Ascending aorta (tissue), 2 donors: Measurements from ENCODE around the gene CREB3L4. TPM values are rescaled to one million over a fixed set of nuclear protein-coding genes. Genes with fewer than 3 reads are reported as not detected.

Experiments
- DNase-seq, 2 donors: peaks; one replicate each; pipeline ENCODE4 v3.0.0-alpha.2; 2019; ENCODE audit warnings: low spot score in 2 of 2
- H3K27ac ChIP-seq, 2 donors: fragments of 200-600 bp; sonication (generic); one replicate each; pipeline ENCODE4 v1.5.1; 2016 to 2017; ENCODE audit warnings: mild to moderate bottlenecking in 1 of 2
- H3K27me3 ChIP-seq: fragments of 200-600 bp; sonication (generic); one replicate; pipeline ENCODE4 v1.5.1; 2017
- H3K36me3 ChIP-seq, 2 donors: fragments of 200-600 bp; sonication (generic); one replicate each; pipeline ENCODE4 v1.5.1; 2016
- H3K4me1 ChIP-seq, 2 donors: fragments of 200-600 bp; sonication (generic); one replicate each; pipeline ENCODE4 v1.5.1; 2016 to 2017; ENCODE audit warnings: mild to moderate bottlenecking in 1 of 2
- H3K4me3 ChIP-seq, 2 donors: fragments of 200-600 bp; sonication (generic); one replicate each; pipeline ENCODE4 v1.5.1; 2016 to 2017; ENCODE audit warnings: mild to moderate bottlenecking in 1 of 2
- H3K9me3 ChIP-seq, 2 donors: fragments of 200-600 bp; sonication (generic); one replicate each; pipeline ENCODE4 v1.5.1; 2016
- intact Hi-C: fragments of 100-400 bp; cut with DNase I; formaldehyde crosslinking; loops from one replicate; pipeline ENCODE4 v1.15.1; 2023
- total RNA-seq: library from RNA; depleted of rRNA; stranded (reverse); fragments of >200 nt; gene quantifications from one replicate; pipeline ENCODE4 v1.1.0, GENCODE V29; 2016
- TF ChIP-seq, protein P1 (sequence below), 3 experiments: fragments of 200-600 bp in 2 of 3; fragments of 450-650 bp in 1 of 3; sonication (generic) in 2 of 3; IDR thresholded peaks; one replicate each; pipeline ENCODE4 v1.5.1; 2016 to 2019; ENCODE audit warnings: antibody characterized with exemption in 3 of 3, mild to moderate bottlenecking in 1 of 3, moderate library complexity in 1 of 3

Gene CREB3L4
- total RNA-seq, 1 donor from 2014 or later = 6.3 TPM

DNA sequence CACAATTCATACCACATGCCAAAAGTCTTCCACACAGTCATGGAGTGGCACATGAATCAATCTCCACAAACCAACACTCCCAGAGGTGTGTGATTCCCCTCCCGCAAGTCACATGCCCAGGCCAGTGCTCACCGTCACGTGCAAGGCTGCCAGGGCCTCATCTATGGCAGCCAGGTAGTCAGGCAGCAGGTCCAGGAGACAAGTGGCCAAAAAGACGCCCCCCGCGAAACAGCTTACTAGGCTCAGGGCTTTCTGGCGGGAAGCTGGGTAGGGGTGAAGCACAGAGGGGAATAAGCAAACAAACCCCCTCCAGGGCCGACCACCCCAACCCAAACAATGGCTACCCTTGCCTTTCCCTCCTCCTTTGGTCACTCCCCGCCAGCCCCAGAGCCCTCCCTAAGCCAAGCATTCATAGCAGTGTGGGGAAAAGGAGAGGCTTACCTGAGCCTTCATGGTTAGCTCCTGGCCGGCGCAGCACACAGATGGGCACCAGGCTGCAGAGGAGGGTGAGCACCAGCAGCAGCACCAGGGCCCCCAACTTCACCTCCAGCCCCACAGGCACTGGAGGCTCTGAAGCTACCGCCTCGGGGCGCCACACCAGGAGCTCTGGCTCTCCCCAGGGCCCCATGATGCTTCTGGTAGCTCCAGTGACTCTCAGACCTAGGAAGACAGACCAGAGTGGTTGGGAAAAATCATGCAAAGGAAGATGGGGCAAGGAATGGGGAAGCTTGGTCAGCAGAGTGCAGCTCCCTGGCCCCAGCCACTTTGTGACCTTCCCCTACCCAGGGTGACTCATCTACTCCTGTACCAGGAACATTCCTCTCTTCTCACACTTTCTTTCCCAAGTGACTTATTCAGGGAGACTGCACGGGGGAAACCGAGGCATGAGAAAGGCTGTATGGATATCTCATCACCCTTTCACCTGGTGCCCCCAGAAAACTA, 5.3 kb upstream of the CREB3L4 start:
- Histone ChIP-seq H3K4me1 (peaks cover 18 to 30% of the 10 kb centered on the region in 2 donors), H3K4me3 (peak overlapping the region; percentile 65 to 75), H3K9me3 (no peaks in the 10 kb centered on the region), H3K27me3 (no peaks in the 10 kb centered on the region), H3K36me3 (peaks cover 10 to 14% of the 10 kb centered on the region in 2 donors), H3K27ac (peak overlapping the region; percentile 91 to 96)
- intact Hi-C loops = loop anchor here (1.0 to 5.0 kb wide), 3 partner anchors 24 to 290 kb away; partner anchors contain the start of genes GATAD2B, ILF2 and RAB13
- TF ChIP-seq, protein P1, sequence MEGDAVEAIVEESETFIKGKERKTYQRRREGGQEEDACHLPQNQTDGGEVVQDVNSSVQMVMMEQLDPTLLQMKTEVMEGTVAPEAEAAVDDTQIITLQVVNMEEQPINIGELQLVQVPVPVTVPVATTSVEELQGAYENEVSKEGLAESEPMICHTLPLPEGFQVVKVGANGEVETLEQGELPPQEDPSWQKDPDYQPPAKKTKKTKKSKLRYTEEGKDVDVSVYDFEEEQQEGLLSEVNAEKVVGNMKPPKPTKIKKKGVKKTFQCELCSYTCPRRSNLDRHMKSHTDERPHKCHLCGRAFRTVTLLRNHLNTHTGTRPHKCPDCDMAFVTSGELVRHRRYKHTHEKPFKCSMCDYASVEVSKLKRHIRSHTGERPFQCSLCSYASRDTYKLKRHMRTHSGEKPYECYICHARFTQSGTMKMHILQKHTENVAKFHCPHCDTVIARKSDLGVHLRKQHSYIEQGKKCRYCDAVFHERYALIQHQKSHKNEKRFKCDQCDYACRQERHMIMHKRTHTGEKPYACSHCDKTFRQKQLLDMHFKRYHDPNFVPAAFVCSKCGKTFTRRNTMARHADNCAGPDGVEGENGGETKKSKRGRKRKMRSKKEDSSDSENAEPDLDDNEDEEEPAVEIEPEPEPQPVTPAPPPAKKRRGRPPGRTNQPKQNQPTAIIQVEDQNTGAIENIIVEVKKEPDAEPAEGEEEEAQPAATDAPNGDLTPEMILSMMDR (IDR thresholded peaks at IDR 0.05) = no peak
- DNase-seq = peak in 1 of 2 donors; percentile 79

DNA sequence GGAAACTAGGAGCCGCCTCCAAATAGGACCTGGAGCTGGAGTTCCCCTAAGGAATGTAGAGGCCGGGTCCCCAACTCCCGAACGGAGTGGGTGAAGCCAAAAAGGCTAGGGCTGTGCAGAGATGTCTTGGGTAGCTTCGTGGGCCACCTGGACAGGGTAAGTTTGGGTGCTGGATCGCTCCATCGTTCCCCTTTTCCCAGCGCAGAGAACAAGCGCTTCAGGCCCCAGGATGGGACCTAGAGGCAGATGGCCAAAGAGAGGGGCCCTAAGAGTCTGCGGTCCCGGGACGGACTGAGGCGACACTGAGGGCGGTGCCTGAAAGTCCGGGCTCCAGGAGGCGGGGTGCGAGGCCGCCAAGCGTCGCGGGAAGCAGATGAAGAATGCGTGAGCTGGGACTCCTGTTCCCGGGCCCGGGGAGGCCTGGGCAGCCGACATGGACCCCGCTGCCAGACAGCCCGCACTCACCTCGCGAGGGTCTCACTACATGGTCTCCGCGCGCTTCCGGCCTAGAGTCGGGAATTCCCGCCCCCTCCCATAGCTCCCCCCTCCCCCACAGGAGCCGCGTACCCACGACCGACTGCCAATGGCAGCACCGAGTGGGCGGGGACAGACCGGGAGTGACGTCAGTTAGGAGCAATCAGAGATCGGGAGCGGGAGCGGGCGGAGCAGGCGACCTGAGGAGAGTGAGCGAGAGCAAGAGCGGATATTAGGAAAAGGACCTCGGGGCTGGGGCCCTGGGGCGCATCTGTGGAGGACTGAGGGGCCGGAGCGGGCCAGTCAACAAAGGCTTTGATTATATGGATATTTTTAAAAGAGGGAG, 4.5 kb upstream of the CREB3L4 start, which contains the start of gene SLC39A1:
SLC39A1 (minus strand) TSS at position 508 of the 820 bp plus-strand sequence. CDS start 822 bp downstream, outside the sequence.
- Histone ChIP-seq H3K27ac (peak within 1 kb of the TSS; percentile 91 to 96), H3K4me1 (peaks cover 18 to 34% of the 10 kb centered on the region in 2 donors)

DNA sequence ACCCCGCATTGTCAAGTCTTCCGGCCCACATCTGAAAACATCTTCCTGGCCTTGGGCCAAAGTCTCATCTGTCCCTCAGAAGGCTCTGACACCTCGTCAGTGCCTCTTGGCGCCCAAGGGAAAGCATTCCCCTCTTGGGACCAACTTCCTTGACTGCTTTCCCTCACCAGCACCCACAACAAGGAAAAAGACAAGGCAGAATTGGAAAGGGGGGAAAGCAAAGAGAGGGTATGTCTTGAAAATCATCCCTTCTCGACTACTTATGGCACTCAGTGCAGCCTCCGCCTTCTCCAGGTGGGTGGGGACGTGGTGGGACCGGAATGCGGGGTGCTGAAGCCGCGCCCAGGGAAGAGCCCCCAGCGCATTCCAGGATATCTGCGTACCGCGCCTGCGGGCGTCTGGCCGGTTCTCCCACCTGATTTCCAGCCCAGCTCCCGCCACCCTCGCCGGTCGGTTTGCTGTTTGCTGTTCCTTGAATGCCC, 3.8 kb upstream of the CREB3L4 start:
- DNase-seq = no peak
- Histone ChIP-seq H3K4me1 (peaks cover 18 to 35% of the 10 kb centered on the region in 2 donors), H3K27ac (peak overlapping the region; percentile 91 to 96), H3K36me3 (peaks cover 10 to 14% of the 10 kb centered on the region in 2 donors), H3K9me3 (no peaks in the 10 kb centered on the region), H3K27me3 (no peaks in the 10 kb centered on the region), H3K4me3 (peak overlapping the region; percentile 65 to 75)
- intact Hi-C loops = loop anchor here (1.0 to 5.0 kb wide), 3 partner anchors 22 to 292 kb away; partner anchors contain the start of genes GATAD2B, ILF2 and RAB13
- TF ChIP-seq, protein P1 (IDR thresholded peaks at IDR 0.05) = no peak

More for the DNA sequence above, 4.5 kb upstream of the CREB3L4 start, which contains the start of gene SLC39A1:
- peak; percentile 97 to 99 for DNase-seq
- intact Hi-C loops = loop anchor here (1.0 to 5.0 kb wide), 3 partner anchors 23 to 291 kb away; partner anchors contain the start of genes GATAD2B, ILF2 and RAB13
- Histone ChIP-seq H3K9me3 (no peaks in the 10 kb centered on the region), H3K27me3 (no peaks in the 10 kb centered on the region), H3K4me3 (peak within 1 kb of the TSS; percentile 65 to 75), H3K36me3 (peaks cover 10 to 14% of the 10 kb centered on the region in 2 donors)
- TF ChIP-seq, protein P1 (IDR thresholded peaks at IDR 0.05) = no peak

DNA sequence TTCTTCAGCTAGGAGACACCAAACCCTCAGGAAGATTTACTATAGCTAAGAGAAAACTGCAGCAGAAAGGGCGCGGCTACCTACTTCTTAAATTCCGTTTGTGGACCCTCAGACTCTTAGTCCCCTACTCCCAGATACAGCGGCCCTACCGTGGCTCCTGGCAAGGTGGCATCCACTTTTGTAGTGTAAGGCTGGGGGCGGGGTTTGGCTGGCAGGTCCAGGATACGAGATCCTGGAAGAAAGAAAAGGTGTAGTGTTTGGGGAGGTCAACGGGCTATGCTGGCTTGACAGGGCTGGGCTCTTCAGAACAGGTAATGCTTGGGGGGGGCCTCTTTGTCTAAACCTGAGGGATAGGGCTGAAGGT, 280 bp downstream of the CREB3L4 start:
- Histone ChIP-seq H3K36me3 (peaks cover 0 to 6% of the 10 kb centered on the region in 2 donors), H3K4me3 (peak overlapping the region; percentile 62 to 69), H3K27ac (peak overlapping the region; percentile 80 to 85), H3K27me3 (no peaks in the 10 kb centered on the region), H3K4me1 (peaks cover 7 to 14% of the 10 kb centered on the region in 2 donors), H3K9me3 (no peaks in the 10 kb centered on the region)
- no peak for DNase-seq
- intact Hi-C loops = loop anchor here (1.0 kb wide), 3 partner anchors 9 to 22 kb away; partner anchors contain the start of genes DENND4B, JTB and RAB13
- TF ChIP-seq, protein P1 (IDR thresholded peaks at IDR 0.05) = no peak

DNA sequence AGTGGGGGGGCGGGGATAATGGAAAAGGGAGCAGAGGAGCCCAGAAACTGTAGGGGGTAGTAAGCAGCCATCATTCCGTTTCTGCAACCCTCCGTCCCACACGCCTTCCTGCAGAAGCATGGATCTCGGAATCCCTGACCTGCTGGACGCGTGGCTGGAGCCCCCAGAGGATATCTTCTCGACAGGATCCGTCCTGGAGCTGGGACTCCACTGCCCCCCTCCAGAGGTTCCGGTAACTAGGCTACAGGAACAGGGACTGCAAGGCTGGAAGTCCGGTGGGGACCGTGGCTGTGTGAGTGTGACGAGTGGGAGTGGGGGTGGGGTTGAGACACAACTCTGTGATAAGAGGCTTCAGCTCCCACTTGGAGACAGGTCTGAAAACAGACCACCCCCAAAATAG, 706 bp downstream of the CREB3L4 start:
- no peaks in the 10 kb centered on the region for H3K27me3 ChIP-seq
- no peak for DNase-seq
- H3K27ac ChIP-seq = no peak overlapping the region
- peak overlapping the region; percentile 62 to 69 for H3K4me3 ChIP-seq
- TF ChIP-seq, protein P1 (IDR thresholded peaks at IDR 0.05) = no peak
- no peaks in the 10 kb centered on the region for H3K9me3 ChIP-seq
- peaks cover 0 to 6% of the 10 kb centered on the region in 2 donors for H3K36me3 ChIP-seq
- intact Hi-C loops = no loop called here
- H3K4me1 ChIP-seq = peaks cover 7 to 14% of the 10 kb centered on the region in 2 donors
